Transverse colon (tissue), 4 donors: Measurements from ENCODE around the gene SLC39A11. TPM values are rescaled to one million over a fixed set of nuclear protein-coding genes. Genes with fewer than 3 reads are reported as not detected.
A peak's percentile ranks its signal among the peaks of the same experiment; 100 is the strongest.

Source experiments
- DNase-seq: peaks from one replicate; pipeline ENCODE4 v3.0.0-alpha.2; 2019
- H3K27ac ChIP-seq, 4 donors: fragments of 200-600 bp; sonication (generic); 2 replicates each; pipeline ENCODE4 v1.5.1; 2016 to 2018; ENCODE audit warnings: inconsistent platforms in 4 of 4
- H3K27me3 ChIP-seq: fragments of 200-600 bp; sonication (generic); 2 replicates; pipeline ENCODE4 v1.5.1; 2017; ENCODE audit warnings: inconsistent platforms
- H3K36me3 ChIP-seq, 4 donors: fragments of 200-600 bp; sonication (generic); 2 replicates each; pipeline ENCODE4 v1.5.1; 2017 to 2019; ENCODE audit warnings: inconsistent platforms in 4 of 4
- H3K4me1 ChIP-seq, 4 donors: fragments of 200-600 bp; sonication (generic); 2 replicates each; pipeline ENCODE4 v1.5.1; 2017 to 2020; ENCODE audit warnings: inconsistent platforms in 4 of 4
- H3K4me3 ChIP-seq, 4 donors: fragments of 200-600 bp; sonication (generic); 1 replicate in 1 of 4; 2 replicates in 3 of 4; pipeline versions ENCODE4 v1.5.1 to v1.6.1; 2017 to 2019; ENCODE audit warnings: inconsistent platforms in 4 of 4
- H3K9me3 ChIP-seq, 2 donors: fragments of 200-600 bp; sonication (generic); 2 replicates each; pipeline ENCODE4 v1.5.1; 2017 to 2019; ENCODE audit warnings: inconsistent platforms in 2 of 2
- EP300 ChIP-seq: sonication (generic); formaldehyde crosslinking; IDR thresholded peaks from one replicate; pipeline ENCODE4 v1.6.1; 2017; ENCODE audit warnings: antibody characterized with exemption, low read depth
- POLR2A ChIP-seq: fragments of 450-650 bp; IDR thresholded peaks from one replicate; pipeline ENCODE4 v1.6.1; 2016; ENCODE audit warnings: antibody characterized with exemption, mild to moderate bottlenecking, moderate library complexity
- POLR2AphosphoS5 ChIP-seq, 3 donors: sonication (generic); formaldehyde crosslinking; IDR thresholded peaks; one replicate each; pipeline ENCODE4 v1.6.1; 2016; ENCODE audit warnings: antibody characterized with exemption in 3 of 3
- WGBS, 2 donors: methylation state at CpG; one replicate each; pipeline ENCODE4 v1.1.5; 2018; ENCODE audit warnings: low coverage in 1 of 2; 5-methylcytosine and 5-hydroxymethylcytosine counted together
- in situ Hi-C, 4 donors: fragments of 200-750 bp; cut with MboI; loops; one replicate each; pipeline versions ENCODE4 v1.15.0 to v1.15.1; 2017; ENCODE audit warnings: low sequenced_read_pairs in 3 of 4, low pct_ligation_motif_present in 1 of 4, low pct_unique_long_range_greater_than_20kb in 1 of 4
- intact Hi-C: fragments of 100-400 bp; cut with DNase I; formaldehyde crosslinking; loops from one replicate; pipeline ENCODE4 v1.15.1; 2023; ENCODE audit warnings: low total_unique reads
- total RNA-seq, 4 donors: library from RNA; depleted of rRNA; stranded (reverse); fragments of >200 nt; gene quantifications; one replicate each; pipeline ENCODE4 v1.1.0, GENCODE V29; 2016
- TF ChIP-seq, protein P1 (sequence below), 5 experiments: fragments of 200-600 bp in 3 of 5; fragments of 450-650 bp in 2 of 5; sonication (generic) in 3 of 5; IDR thresholded peaks; 1 replicate in 2 of 5; 2 replicates in 3 of 5; pipeline ENCODE4 v1.5.1; 2016 to 2017; ENCODE audit warnings: antibody characterized with exemption in 5 of 5, inconsistent platforms in 3 of 5, mild to moderate bottlenecking in 2 of 5, moderate library complexity in 1 of 5

The SLC39A11 gene
- total RNA-seq, 4 donors from 2014 or later, result 20.7 to 49.7 (median 33.3) TPM

DNA sequence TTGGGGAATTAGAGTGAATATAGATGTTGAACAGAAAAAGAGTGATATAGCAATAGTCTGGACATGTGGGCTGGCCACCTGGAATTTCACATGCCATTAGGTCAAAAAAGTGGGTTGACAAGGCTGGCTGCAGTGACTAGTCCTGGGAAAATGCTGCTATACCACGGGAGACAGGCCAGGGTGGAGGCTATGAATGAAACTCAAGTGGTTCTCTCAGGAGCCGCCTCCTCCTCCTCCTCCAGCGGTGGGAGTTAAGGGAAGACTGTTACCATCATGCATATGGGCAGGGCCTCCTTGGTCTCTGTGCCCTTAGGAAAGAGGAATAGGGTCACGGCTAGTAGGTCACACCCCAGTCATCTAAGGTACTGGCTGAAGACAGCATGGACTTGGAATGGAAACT, 448.0 kb downstream of the SLC39A11 start:
- Histone ChIP-seq H3K27ac (no peak overlapping the region), H3K4me1 (peaks cover 0 to 17% (median 10%) of the 10 kb centered on the region in 4 donors), H3K27me3 (no peaks in the 10 kb centered on the region), H3K36me3 (no peaks in the 10 kb centered on the region), H3K4me3 (no peak overlapping the region), H3K9me3 (no peaks in the 10 kb centered on the region)
- WGBS, 2 donors, result 82% methylated on average over 4 of the region's 4 CpGs; no CpG with 5 or more reads in 1 of the 2 donors
- no peak for TF ChIP-seq EP300
- no peak for DNase-seq
- in situ Hi-C loops (no loop called here), intact Hi-C loops (no loop called here)

DNA sequence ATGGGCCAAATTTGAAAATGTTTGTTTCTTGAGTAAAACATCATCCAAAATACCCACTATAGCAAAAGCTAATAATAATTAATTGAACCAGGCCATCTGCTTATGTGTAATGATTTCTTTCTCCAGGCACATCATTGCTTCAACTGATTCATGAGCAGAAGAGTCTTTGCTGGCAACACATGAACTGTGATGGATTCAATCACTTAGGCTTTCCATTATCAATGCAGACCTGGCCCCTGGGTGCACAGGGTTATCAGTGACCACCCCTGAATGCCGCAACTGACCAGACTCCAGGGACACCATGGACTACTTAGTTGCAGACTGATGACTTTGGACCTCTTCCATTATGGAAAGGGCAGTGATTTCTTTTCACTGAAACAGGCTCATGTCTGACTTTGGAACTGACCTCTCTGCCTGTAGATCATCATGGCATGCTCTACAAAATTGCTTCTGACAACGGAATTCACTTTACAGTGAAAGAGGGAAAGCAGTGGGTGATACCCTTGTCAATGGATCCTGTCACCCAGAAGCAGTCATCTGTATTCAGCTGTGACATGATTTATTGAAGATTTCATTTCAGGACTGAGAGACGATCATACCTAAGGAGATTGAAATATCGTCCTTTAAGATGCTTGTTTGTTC, 448.8 kb downstream of the SLC39A11 start:
- no peak for DNase-seq
- H3K9me3 ChIP-seq, result no peaks in the 10 kb centered on the region
- WGBS, 2 donors, result 92% methylated on average over 4 of the region's 4 CpGs; no CpG with 5 or more reads in 1 of the 2 donors
- H3K27ac ChIP-seq, result no peak overlapping the region
- H3K36me3 ChIP-seq, result no peaks in the 10 kb centered on the region
- in situ Hi-C loops, result no loop called here
- intact Hi-C loops, result no loop called here
- TF ChIP-seq POLR2AphosphoS5 (IDR thresholded peaks at IDR 0.05), result no peak
- TF ChIP-seq EP300, result no peak
- TF ChIP-seq, protein P1, sequence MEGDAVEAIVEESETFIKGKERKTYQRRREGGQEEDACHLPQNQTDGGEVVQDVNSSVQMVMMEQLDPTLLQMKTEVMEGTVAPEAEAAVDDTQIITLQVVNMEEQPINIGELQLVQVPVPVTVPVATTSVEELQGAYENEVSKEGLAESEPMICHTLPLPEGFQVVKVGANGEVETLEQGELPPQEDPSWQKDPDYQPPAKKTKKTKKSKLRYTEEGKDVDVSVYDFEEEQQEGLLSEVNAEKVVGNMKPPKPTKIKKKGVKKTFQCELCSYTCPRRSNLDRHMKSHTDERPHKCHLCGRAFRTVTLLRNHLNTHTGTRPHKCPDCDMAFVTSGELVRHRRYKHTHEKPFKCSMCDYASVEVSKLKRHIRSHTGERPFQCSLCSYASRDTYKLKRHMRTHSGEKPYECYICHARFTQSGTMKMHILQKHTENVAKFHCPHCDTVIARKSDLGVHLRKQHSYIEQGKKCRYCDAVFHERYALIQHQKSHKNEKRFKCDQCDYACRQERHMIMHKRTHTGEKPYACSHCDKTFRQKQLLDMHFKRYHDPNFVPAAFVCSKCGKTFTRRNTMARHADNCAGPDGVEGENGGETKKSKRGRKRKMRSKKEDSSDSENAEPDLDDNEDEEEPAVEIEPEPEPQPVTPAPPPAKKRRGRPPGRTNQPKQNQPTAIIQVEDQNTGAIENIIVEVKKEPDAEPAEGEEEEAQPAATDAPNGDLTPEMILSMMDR (IDR thresholded peaks at IDR 0.05), result no peak
- TF ChIP-seq POLR2A, result no peak
- no peak overlapping the region for H3K4me3 ChIP-seq
- H3K4me1 ChIP-seq, result peaks cover 0 to 22% (median 14%) of the 10 kb centered on the region in 4 donors
- no peaks in the 10 kb centered on the region for H3K27me3 ChIP-seq

DNA sequence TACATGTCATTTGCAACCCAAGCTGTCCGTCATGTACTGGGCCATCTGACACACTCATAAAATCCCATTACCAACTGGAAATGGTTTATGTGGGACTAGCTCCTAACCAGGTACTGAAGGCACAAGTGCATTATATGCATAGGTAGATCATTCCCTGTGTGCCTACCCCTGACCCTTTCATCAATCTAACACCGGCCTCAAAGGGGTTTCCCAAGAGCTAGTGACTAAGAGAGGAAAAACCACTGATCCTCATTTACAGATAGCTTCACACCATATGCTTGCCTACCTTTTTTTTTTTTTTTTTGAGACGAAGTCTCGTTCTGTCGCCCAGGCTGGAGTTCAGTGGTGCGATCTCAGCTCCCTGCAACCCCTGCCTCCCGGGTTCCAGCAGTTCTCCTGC, 449.8 kb downstream of the SLC39A11 start:
- DNase-seq, result no peak
- 88 to 100% methylated on average over 3 to 7 of the region's 7 CpGs for WGBS, 2 donors
- intact Hi-C loops (no loop called here), in situ Hi-C loops (no loop called here)
- Histone ChIP-seq H3K4me3 (no peak overlapping the region), H3K4me1 (peaks cover 0 to 22% (median 14%) of the 10 kb centered on the region in 4 donors), H3K36me3 (no peaks in the 10 kb centered on the region), H3K27ac (no peak overlapping the region), H3K27me3 (no peaks in the 10 kb centered on the region), H3K9me3 (no peaks in the 10 kb centered on the region)
- TF ChIP-seq, protein P1 (IDR thresholded peaks at IDR 0.05), result no peak
- TF ChIP-seq EP300, result no peak
- no peak for TF ChIP-seq POLR2A
- TF ChIP-seq POLR2AphosphoS5 (IDR thresholded peaks at IDR 0.05), result no peak

DNA sequence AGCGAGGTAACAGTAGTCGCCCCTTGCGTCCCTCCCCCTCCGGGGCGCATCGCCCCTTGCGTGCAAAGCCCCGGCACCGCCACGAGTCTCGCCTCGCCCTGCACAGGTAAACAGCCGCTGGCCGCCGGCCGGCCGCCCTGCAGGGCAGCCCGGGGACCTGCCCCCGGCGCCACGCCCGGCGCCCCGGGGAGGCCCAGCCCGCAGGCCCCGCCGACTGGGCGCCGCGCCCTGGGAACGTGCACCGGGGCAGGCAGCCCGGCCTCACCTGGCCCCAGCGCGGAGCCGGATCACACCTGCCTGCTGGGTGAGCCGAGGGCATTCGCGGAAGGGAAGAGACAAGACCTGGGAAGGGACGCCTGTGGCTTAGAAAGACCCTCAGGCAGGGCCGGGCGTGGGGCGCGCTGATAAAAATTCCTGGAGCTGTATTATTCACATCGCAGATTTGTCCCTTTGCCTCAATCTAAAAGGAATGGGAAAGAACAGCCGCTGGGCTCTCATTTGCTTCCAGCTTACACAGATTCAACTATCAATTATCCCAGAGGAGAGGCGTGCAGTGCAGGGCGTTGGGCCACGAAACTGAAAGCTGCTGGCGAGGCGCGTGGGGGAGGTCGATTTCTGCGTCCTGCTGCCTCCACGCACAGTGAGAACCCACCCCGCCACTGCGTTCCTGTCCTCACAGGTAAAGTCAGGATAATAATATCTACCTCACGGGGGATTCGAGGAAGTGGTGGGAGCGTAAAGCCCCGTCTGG, 451.9 kb downstream of the SLC39A11 start:
- DNase-seq, result peak; percentile 84
- in situ Hi-C loops, result no loop called here
- Histone ChIP-seq H3K27ac (peak overlapping the region; percentile 78 to 82 (median 80)), H3K4me1 (peaks cover 0 to 22% (median 14%) of the 10 kb centered on the region in 4 donors), H3K4me3 (peak overlapping the region in 2 of 4 donors; percentile 17 to 26), H3K36me3 (no peaks in the 10 kb centered on the region), H3K27me3 (no peaks in the 10 kb centered on the region), H3K9me3 (no peaks in the 10 kb centered on the region)
- no peak for TF ChIP-seq EP300
- TF ChIP-seq POLR2AphosphoS5 (IDR thresholded peaks at IDR 0.05), result peak in 2 of 3 donors; percentile 57 to 64
- TF ChIP-seq, protein P1 (IDR thresholded peaks at IDR 0.05), result no peak
- peak; percentile 51 for TF ChIP-seq POLR2A
- 51% methylated on average over 27 of the region's 61 CpGs; no CpG with 5 or more reads in 1 of the 2 donors for WGBS, 2 donors
- intact Hi-C loops, result no loop called here
